IPS-15b (cell line): ENCODE data around the gene PRLH.
"Not testable (repeated sequence)": the region's sequence is repeated elsewhere in the genome, so short reads cannot be mapped to it uniquely, and the experiment has no call there.

ENCODE experiments used
- H3K27me3 ChIP-seq: one replicate; pipeline ENCODE4 v1.6.1; 2013; ENCODE audit warnings: low read length; ENCODE audit not compliant: control insufficient read depth, insufficient read depth
- H3K36me3 ChIP-seq: one replicate; pipeline ENCODE4 v1.6.1; 2013; ENCODE audit warnings: low read length; ENCODE audit not compliant: control insufficient read depth, insufficient read depth
- H3K4me1 ChIP-seq: one replicate; pipeline ENCODE4 v1.6.1; 2013; ENCODE audit warnings: mild to moderate bottlenecking, low read length; ENCODE audit not compliant: control insufficient read depth, insufficient read depth
- H3K4me3 ChIP-seq: one replicate; pipeline ENCODE4 v1.5.1; 2013; ENCODE audit warnings: low read depth, low read length
- H3K9ac ChIP-seq: one replicate; pipeline ENCODE4 v1.6.1; 2013; ENCODE audit warnings: low read depth, mild to moderate bottlenecking, low read length
- H3K9me3 ChIP-seq: one replicate; pipeline ENCODE4 v1.6.1; 2013; ENCODE audit warnings: mild to moderate bottlenecking, low read length; ENCODE audit not compliant: control insufficient read depth, insufficient read depth

The PRLH gene

DNA sequence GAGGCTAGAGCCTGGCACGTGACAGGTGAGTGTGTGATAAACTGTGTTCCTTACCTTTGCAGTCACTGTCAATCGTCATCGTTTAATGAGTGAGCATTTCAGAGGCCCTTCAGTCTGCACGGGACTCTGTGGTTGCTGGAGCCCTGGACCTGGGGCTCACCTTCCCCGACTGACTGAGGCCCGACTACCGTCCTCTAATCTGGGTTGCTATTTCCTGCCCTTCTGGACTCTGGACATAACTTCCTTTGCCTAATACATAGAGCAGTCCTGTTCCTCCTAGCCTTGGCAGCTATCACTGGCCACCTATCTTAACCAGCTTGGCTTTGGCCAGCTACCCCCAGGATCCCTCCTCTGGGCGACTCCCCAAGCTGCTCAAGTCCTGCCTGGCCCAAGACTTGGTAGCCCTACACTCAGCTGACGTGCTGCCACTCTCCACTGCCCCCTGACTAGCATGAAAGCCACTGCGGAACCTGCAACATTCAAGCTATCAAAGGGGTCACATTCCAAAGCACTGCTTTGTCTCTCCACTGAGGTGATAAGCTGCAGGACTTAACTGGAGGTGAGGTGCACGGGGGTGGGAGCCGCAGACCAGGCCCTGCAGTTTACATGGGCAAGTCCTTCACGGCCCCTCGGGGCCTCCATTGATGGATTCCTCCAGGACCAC lies 35.2 kb downstream of the PRLH start:
- no peak overlapping the region for H3K9ac ChIP-seq
- no peaks in the 10 kb centered on the region for H3K9me3 ChIP-seq
- H3K4me3 ChIP-seq = no peak overlapping the region
- peaks cover 5% of the 10 kb centered on the region for H3K27me3 ChIP-seq
- H3K4me1 ChIP-seq = peaks cover 18% of the 10 kb centered on the region
- no peaks in the 10 kb centered on the region for H3K36me3 ChIP-seq

DNA sequence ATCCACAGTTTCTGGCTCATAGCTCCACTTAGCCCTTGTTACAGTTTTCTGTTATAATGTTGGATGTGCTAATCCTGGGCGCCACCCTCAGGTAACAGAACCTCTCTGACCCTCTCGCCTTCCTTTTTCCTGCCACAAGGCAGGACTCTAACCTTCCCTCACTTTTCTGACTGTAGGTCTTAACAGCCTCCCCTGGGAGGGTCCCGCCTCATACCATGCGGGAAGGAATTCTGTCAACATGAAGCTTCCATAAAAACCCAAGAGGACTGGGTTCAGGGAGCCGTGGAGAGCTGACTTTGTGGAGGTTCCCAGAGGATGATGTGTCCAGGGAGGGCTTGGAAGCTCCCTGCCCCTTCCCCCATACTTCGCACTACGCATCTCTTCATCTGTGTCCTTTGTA lies 36.0 kb downstream of the PRLH start:
- no peak overlapping the region for H3K4me3 ChIP-seq
- no peak overlapping the region for H3K9ac ChIP-seq
- no peaks in the 10 kb centered on the region for H3K9me3 ChIP-seq
- H3K4me1 ChIP-seq = peaks cover 18% of the 10 kb centered on the region
- H3K27me3 ChIP-seq = peaks cover 5% of the 10 kb centered on the region
- H3K36me3 ChIP-seq = no peaks in the 10 kb centered on the region

DNA sequence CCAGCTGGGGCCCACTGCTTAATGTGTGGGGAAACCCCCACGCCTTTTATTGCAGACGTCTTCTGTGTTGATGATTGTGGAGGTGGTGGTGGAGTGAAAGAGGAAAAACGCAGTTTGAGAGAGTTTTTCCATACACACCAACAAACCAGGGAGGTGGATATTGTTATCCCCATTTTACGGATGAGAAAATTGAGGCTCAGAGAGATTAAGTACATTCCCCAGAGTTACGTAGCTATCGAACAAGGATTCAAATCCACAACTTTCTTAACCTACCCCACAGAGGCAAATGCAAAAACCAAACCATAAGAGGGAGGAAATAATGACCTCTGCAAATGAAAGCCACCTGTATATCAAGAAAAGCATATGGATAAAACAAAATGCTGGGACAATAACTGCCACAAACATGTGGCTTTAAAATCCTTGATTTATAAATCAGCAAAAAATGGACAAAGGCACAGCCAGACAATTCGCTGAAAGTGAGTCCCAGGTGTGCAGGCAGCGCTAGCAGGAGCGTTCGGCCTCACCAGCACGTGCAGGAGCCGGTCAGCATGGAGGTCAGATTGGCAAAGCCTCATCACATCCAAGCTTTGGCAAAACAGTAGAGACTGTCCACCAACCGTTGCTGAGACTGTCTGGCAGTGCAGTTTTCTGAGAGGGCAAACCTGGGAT lies 36.8 kb downstream of the PRLH start:
- Histone ChIP-seq H3K27me3 (peaks cover 5% of the 10 kb centered on the region), H3K9me3 (no peaks in the 10 kb centered on the region), H3K4me1 (peaks cover 18% of the 10 kb centered on the region), H3K9ac (no peak overlapping the region), H3K4me3 (no peak overlapping the region), H3K36me3 (no peaks in the 10 kb centered on the region)

DNA sequence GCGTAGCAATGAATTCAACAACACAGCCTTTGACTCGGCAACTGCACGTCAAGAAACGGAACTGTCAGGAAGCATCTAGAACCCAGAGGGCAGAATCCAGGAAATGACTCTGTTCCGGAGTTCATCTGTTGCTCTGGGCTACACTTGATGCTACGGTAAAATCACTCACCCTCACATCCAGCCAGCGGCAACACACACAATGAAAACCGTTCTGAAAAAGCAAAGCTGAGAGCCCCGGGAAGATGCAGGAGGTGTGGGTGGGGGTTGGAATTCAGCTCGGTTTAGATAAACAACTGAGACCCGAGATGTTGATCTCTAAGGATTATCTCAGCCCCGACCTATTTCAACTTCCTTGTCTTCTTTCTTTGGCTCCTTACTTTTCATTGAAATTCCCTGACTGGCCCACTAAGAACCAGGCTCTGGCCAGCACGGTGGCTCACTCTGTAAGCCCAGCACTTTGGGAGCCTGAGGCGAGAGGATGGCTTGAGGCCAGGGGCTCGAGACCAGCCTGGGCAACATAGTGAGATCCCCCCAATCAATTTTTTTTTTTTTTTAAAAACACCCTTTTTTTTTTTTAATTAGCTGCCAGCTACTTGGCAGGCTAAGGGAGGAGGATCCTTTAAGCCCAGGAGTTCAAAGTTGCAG lies 37.5 kb downstream of the PRLH start:
- Histone ChIP-seq H3K4me1 (peaks cover 18% of the 10 kb centered on the region), H3K4me3 (no peak overlapping the region), H3K27me3 (peaks cover 5% of the 10 kb centered on the region), H3K36me3 (no peaks in the 10 kb centered on the region), H3K9ac (no peak overlapping the region), H3K9me3 (no peaks in the 10 kb centered on the region)

DNA sequence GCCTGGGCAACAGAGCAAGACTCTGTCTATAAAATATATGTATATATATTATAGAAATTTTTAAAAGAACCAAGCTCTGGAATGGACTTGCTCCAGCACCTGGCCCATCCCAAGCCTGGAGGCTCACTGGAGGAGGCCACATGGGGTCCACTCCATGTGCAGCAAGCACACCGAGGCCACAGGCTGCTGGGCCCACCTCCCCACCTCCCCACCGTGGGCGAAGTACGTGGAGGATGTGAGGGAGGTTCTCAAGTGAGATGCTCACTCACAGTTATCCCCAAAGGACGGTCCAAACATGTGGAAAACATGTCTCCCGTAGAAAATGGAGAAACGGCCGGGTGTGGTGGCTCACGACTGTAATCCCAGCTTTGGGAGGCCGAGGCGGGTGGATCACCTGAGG lies 38.0 kb downstream of the PRLH start:
- H3K4me3 ChIP-seq = no peak overlapping the region
- H3K4me1 ChIP-seq = peaks cover 18% of the 10 kb centered on the region
- H3K9me3 ChIP-seq = no peaks in the 10 kb centered on the region
- H3K27me3 ChIP-seq = peaks cover 5% of the 10 kb centered on the region
- H3K36me3 ChIP-seq = no peaks in the 10 kb centered on the region
- no peak overlapping the region for H3K9ac ChIP-seq

DNA sequence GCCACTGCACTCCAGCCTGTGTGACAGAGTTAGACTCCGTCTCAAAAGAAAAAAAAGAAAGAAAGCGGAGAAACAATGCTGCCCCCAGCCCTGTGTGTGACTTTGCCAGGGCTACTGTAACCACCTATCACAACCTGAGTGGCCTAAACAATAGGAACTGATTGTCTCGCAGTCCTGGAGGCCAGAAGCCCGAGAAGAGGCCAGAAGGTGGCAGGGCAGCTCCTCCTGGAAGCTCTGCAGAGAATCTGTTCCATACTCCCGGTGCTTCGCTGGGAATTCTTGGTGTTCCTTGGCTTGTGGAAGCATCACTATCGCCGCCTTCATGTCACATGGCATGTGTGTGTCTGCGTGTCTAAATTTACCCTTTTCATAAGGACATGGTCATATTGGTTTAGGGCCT lies 38.6 kb downstream of the PRLH start:
- Histone ChIP-seq H3K4me3 (no peak overlapping the region), H3K9ac (no peak overlapping the region), H3K4me1 (peaks cover 18% of the 10 kb centered on the region)

DNA sequence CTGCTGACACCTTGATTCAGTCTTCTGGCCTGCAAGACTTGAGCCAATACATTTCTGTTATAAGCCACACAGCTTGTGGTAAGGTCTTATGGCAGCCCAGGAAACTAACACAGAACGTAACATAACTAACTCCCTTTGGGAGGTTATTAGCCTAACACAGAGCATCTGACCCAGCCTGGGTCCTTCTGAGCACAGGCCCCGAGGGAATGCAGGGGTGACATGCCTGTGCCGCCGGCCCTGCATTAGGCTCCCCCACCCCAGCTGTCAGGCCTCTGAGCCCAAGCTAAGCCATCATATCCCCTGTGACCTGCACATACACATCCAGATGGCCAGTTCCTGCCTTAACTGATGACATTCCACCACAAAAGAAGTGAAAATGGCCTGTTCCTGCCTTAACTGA lies 40.1 kb downstream of the PRLH start:
- H3K4me3 ChIP-seq, H3K27me3 ChIP-seq, H3K9ac ChIP-seq, H3K9me3 ChIP-seq, H3K36me3 ChIP-seq: not testable (repeated sequence)
- peaks cover 15% of the 10 kb centered on the region for H3K4me1 ChIP-seq

More for the DNA sequence above, 38.6 kb downstream of the PRLH start:
- H3K36me3 ChIP-seq = no peaks in the 10 kb centered on the region
- no peaks in the 10 kb centered on the region for H3K9me3 ChIP-seq
- peaks cover 5% of the 10 kb centered on the region for H3K27me3 ChIP-seq

DNA sequence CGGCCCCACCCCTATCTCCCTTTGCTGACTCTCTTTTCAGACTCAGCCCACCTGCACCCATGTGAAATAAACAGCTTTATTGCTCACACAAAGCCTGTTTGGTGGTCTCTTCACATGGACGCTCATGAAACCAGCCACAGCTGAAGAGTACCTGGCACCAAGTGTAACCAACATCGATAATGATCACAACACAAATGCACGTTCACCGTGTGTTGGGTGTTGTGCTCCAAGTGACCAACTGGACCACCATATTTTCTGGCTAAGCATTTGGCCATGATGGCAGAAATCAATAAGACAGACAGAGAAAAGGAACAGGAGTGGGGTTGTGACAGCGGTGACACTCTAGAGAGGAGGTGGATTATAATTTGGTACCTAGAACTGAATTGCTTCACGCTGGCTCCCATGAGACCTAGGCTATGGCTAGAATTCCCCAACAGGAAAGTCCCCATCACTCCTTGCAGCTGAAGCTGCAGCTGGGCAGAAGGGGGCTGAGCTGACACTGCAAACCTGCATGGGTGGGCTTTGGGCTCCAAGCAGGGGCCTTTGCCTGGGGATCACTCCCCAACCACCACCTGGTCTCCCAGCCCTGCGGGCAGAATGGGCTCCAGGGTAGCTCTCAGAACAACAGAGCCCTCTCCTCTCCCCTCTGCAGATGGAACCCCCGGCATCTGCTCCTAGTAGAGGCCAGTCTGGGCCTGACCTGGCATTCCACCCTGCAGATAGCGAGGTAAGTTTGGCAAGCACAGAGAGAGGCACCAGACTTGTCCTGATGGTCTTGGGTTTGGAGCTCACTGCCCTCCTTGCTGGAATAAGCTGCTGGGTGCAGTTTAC lies 46.4 kb downstream of the PRLH start:
- H3K4me3 ChIP-seq = no peak overlapping the region
- no peak overlapping the region for H3K9ac ChIP-seq
- peaks cover 11% of the 10 kb centered on the region for H3K4me1 ChIP-seq
- H3K9me3 ChIP-seq = no peaks in the 10 kb centered on the region
- no peaks in the 10 kb centered on the region for H3K36me3 ChIP-seq
- peaks cover 2% of the 10 kb centered on the region for H3K27me3 ChIP-seq

DNA sequence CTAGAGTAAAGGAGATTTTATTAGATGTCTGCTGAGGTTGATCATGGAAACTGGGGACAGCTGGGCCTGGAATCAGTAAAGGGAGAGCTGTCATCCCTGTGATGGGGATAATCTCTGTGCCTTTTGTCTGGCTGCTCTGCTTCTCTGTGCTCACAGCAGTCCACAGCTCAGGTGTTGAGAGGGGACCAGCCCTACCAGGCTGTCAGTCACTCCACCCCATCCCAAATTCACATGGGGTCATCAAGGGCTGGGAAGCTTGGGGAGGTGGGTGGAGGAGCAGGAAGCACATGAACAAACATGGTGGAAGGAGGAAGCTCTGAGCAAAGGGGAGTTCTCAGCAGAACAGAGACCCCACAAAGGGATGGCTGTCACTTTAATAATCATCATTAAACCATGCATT lies 47.3 kb downstream of the PRLH start:
- H3K4me1 ChIP-seq = peaks cover 11% of the 10 kb centered on the region
- H3K9ac ChIP-seq = no peak overlapping the region
- no peaks in the 10 kb centered on the region for H3K9me3 ChIP-seq

DNA sequence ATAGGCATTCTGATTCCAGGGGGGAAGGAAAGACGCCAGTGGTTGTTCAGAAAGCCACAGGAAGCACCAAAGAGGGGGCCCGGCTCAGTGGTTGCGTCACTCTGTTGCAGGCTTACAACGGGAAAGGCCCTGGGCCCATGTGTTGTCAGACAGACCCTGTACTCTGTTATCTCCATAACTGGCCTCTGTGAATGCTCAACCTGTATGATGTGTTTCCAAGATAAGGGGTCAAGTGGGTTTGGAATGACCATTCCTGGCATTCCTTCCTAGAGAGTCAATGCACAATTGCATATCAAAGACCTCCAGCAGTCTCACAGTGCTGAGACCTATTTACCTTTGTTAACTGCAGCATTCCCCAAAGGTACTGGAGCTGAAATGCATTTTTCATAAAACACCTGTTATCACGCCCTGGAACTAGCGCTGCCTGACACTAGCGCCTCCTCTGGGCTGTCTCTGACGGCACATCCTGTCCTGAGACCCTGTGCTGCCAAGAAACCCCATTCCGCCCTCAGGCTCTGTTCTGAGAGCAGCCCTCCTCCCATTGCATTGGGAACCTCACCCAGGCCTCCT lies 47.9 kb downstream of the PRLH start:
- Histone ChIP-seq H3K4me1 (peaks cover 11% of the 10 kb centered on the region), H3K9me3 (no peaks in the 10 kb centered on the region), H3K27me3 (peaks cover 2% of the 10 kb centered on the region), H3K9ac (no peak overlapping the region), H3K36me3 (no peaks in the 10 kb centered on the region), H3K4me3 (no peak overlapping the region)

More for the DNA sequence above, 47.3 kb downstream of the PRLH start:
- Histone ChIP-seq H3K27me3 (peaks cover 2% of the 10 kb centered on the region), H3K4me3 (no peak overlapping the region), H3K36me3 (no peaks in the 10 kb centered on the region)

DNA sequence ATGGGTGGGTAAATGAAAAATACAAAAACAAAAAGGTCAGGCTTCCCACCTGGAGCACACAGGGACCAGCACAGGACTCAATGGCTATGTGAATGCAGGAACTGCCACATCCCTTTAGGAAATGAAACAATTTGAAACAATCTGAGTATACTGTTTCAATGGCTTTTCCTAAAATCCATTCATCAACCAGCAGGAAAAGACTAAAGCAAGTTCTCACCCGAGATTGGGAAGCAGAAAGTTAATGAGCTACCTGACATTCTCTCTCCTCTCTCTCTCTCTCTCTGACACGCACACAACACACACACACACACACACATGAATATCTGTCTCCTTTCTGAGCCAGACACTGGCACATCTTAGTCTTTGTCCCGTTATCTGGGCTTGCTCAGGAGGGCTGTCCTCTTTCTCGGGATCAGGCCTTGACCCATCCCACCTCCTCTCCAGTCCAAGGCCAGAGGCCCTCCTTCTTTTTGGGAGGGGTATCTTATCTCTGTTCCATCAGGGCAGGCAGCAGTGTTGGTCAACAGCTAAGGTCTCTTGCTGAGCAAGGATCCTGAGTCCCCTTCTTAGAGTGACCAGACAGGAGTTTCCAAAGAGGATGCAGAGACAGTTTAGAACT lies 49.4 kb downstream of the PRLH start:
- H3K9me3 ChIP-seq = no peaks in the 10 kb centered on the region
- no peak overlapping the region for H3K4me3 ChIP-seq
- peaks cover 2% of the 10 kb centered on the region for H3K27me3 ChIP-seq
- no peak overlapping the region for H3K9ac ChIP-seq
- no peaks in the 10 kb centered on the region for H3K36me3 ChIP-seq
- peaks cover 11% of the 10 kb centered on the region for H3K4me1 ChIP-seq
